ENCODE results near the gene RNU5B-1. TPM values are rescaled to one million over a fixed set of nuclear protein-coding genes. Genes with fewer than 3 reads are reported as not detected.

The RNU5B-1 gene
- total and polyA plus RNA-seq, 4 donors, result not detected

GRCh38 chr15:65333856-65334255 lies 29.4 kb downstream of the RNU5B-1 start:
- 74% methylated on average over 5 of the region's 5 CpGs for WGBS
- DNase-seq (ENCODE audit: low spot score), result no peak
- no peaks in the 10 kb centered on the region for H3K4me1 ChIP-seq (ENCODE audit: control insufficient read depth in 4 of 4, insufficient read depth in 4 of 4, low read length in 3 of 4)
- H3K36me3 ChIP-seq (ENCODE audit: control insufficient read depth in 4 of 4, insufficient read depth in 3 of 4, low read depth in 1 of 4, low read length in 3 of 4), result no peaks in the 10 kb centered on the region
- no peak overlapping the region for H3K27ac ChIP-seq (ENCODE audit: low read depth in 1 of 2, low read length in 2 of 2)
- no peak for TF ChIP-seq NR2F2 (IDR thresholded peaks at IDR 0.05)
- TF ChIP-seq SP1 (IDR thresholded peaks at IDR 0.05), result no peak
- no peak for TF ChIP-seq YY1 (IDR thresholded peaks at IDR 0.05)
- TF ChIP-seq MAX (IDR thresholded peaks at IDR 0.05), result no peak
- no peak for TF ChIP-seq FOXA2 (IDR thresholded peaks at IDR 0.05)
- no peak for TF ChIP-seq ZBTB33 (IDR thresholded peaks at IDR 0.05)
- TF ChIP-seq EGR1 (IDR thresholded peaks at IDR 0.05; ENCODE audit: low read depth in 2 of 2), result no peak
- no peak for TF ChIP-seq ATF3 (IDR thresholded peaks at IDR 0.05)
- TF ChIP-seq GABPA (IDR thresholded peaks at IDR 0.05 in 1 of 2, conservative IDR thresholded peaks at IDR 0.05 in 1 of 2), result no peak
- TF ChIP-seq HNF4G (IDR thresholded peaks at IDR 0.05), result no peak
- TF ChIP-seq HNF4A (conservative IDR thresholded peaks at IDR 0.05), result no peak
- TF ChIP-seq TAF1 (conservative IDR thresholded peaks at IDR 0.05), result no peak
- TF ChIP-seq RXRA (IDR thresholded peaks at IDR 0.05), result no peak
- TF ChIP-seq JUND (IDR thresholded peaks at IDR 0.05), result no peak
- TF ChIP-seq REST (IDR thresholded peaks at IDR 0.05), result no peak
- no peak overlapping the region for H3K4me3 ChIP-seq (ENCODE audit: low read depth in 1 of 3, low read length in 3 of 3)
- no peaks in the 10 kb centered on the region for H3K27me3 ChIP-seq (ENCODE audit: control insufficient read depth in 4 of 4, insufficient read depth in 4 of 4, low read length in 3 of 4)
- no peaks in the 10 kb centered on the region for H3K9me3 ChIP-seq (ENCODE audit: control insufficient read depth in 4 of 4, low read length in 3 of 4)
- H3K9ac ChIP-seq (ENCODE audit: low read depth in 1 of 2, low read length in 2 of 2), result no peak overlapping the region

- Histone ChIP-seq H3K9ac (ENCODE audit: low read depth in 1 of 2, low read length in 2 of 2) (no peak overlapping the region), H3K9me3 (ENCODE audit: control insufficient read depth in 4 of 4, low read length in 3 of 4) (no peaks in the 10 kb centered on the region), H3K36me3 (ENCODE audit: control insufficient read depth in 4 of 4, insufficient read depth in 3 of 4, low read depth in 1 of 4, low read length in 3 of 4) (no peaks in the 10 kb centered on the region), H3K4me3 (ENCODE audit: low read depth in 1 of 3, low read length in 3 of 3) (no peak overlapping the region), H3K27me3 (ENCODE audit: control insufficient read depth in 4 of 4, insufficient read depth in 4 of 4, low read length in 3 of 4) (no peaks in the 10 kb centered on the region), H3K4me1 (ENCODE audit: control insufficient read depth in 4 of 4, insufficient read depth in 4 of 4, low read length in 3 of 4) (no peaks in the 10 kb centered on the region), H3K27ac (ENCODE audit: low read depth in 1 of 2, low read length in 2 of 2) (no peak overlapping the region)
- WGBS, result 78% methylated on average over 20 of the region's 20 CpGs
- TF ChIP-seq RAD21 (IDR thresholded peaks at IDR 0.05) (no peak), HNF4A (conservative IDR thresholded peaks at IDR 0.05) (no peak), TAF1 (conservative IDR thresholded peaks at IDR 0.05) (no peak), MAX (IDR thresholded peaks at IDR 0.05) (no peak), RXRA (IDR thresholded peaks at IDR 0.05) (no peak), JUND (IDR thresholded peaks at IDR 0.05) (no peak), ZBTB33 (IDR thresholded peaks at IDR 0.05) (no peak), GABPA (IDR thresholded peaks at IDR 0.05 in 1 of 2, conservative IDR thresholded peaks at IDR 0.05 in 1 of 2) (no peak), NR2F2 (IDR thresholded peaks at IDR 0.05) (no peak), ATF3 (IDR thresholded peaks at IDR 0.05) (no peak), FOXA1 (IDR thresholded peaks at IDR 0.05) (no peak), HNF4G (IDR thresholded peaks at IDR 0.05) (no peak), SP1 (IDR thresholded peaks at IDR 0.05) (no peak)
- no peak for DNase-seq (ENCODE audit: low spot score)
These were observed 30.2 kb downstream of the RNU5B-1 start for GRCh38 chr15:65334586-65335231.

Data from liver (tissue), 9 donors.